Adipocyte (in vitro differentiated cells): Measurements from ENCODE around the gene SCUBE1.

ENCODE experiments used
- DNase-seq: peaks from one replicate; pipeline ENCODE4 v3.0.0-alpha.2; 2015; ENCODE audit warnings: low read depth
- H3K27me3 ChIP-seq: replicated peaks from 2 replicates; pipeline ENCODE4 v1.7.0; 2013; ENCODE audit warnings: mild to moderate bottlenecking, low read length, moderate library complexity; ENCODE audit not compliant: control insufficient read depth, insufficient read depth
- H3K36me3 ChIP-seq: 2 replicates; pipeline ENCODE4 v1.7.0; 2013; ENCODE audit warnings: low read length, mild to moderate bottlenecking, moderate library complexity; ENCODE audit not compliant: control insufficient read depth, insufficient read depth, severe bottlenecking
- H3K4me1 ChIP-seq: 2 replicates; pipeline ENCODE4 v1.7.0; 2013; ENCODE audit warnings: mild to moderate bottlenecking, low read length, moderate library complexity; ENCODE audit not compliant: control insufficient read depth, insufficient read depth
- H3K4me3 ChIP-seq: 2 replicates; pipeline ENCODE4 v1.7.0; 2013; ENCODE audit warnings: mild to moderate bottlenecking, low read length, moderate library complexity
- H3K9ac ChIP-seq: 2 replicates; pipeline ENCODE4 v1.7.0; 2013; ENCODE audit warnings: mild to moderate bottlenecking, low read length, moderate library complexity
- H3K9me3 ChIP-seq: 2 replicates; pipeline ENCODE4 v1.7.0; 2013; ENCODE audit warnings: mild to moderate bottlenecking, low read length, moderate library complexity; ENCODE audit not compliant: control insufficient read depth

The SCUBE1 gene

GRCh38 chr22:43153899-43154298, 189.3 kb downstream of the SCUBE1 start:
- H3K4me1 ChIP-seq: peaks cover 36% of the 10 kb centered on the region
- no peaks in the 10 kb centered on the region for H3K36me3 ChIP-seq
- DNase-seq: peak; percentile 9

DNA sequence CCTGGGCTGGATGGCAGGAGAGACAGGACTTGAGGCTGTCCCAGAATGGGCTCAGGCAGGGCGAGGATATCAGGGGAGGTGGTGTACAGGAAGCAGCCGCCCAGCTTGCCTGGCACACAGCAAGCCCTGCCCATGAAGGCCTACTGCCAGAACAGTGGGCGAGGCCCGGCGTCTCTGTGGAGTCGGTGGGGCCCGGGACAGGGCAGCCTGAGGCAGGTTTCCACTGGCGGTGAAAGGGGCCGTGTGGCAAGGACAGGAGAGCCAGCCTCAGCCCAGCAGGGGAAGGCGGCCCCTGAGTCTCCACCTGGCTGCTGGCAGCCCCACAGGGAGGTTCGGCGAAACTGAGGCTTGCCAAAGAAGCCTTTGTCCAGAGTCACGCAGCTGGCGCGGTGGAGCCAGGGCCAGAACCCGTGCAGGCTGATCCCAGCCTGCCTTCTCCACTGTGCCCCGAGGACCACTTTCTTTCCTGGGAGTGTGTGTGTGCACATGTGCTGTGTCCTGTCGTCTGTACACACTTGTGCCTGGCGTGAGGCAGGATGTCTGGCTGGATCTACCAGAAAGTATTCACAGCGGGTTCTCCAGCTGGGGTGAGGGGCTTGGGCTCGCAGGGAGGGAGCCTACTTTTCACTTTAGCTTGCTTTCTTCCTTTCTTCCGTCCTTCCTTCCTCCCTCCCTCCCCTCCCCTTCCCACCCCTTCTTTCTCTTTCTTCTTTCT, 190.7 kb downstream of the SCUBE1 start:
- no peaks in the 10 kb centered on the region for H3K36me3 ChIP-seq
- H3K4me3 ChIP-seq: peak overlapping the region; percentile 91
- peak overlapping the region; percentile 96 for H3K9ac ChIP-seq
- peaks cover 22% of the 10 kb centered on the region for H3K4me1 ChIP-seq
- H3K27me3 ChIP-seq: no peaks in the 10 kb centered on the region
- DNase-seq: peak; percentile 93
- no peaks in the 10 kb centered on the region for H3K9me3 ChIP-seq

More at GRCh38 chr22:43153899-43154298, 189.3 kb downstream of the SCUBE1 start:
- H3K9ac ChIP-seq: peak overlapping the region; percentile 63
- peak overlapping the region; percentile 64 for H3K4me3 ChIP-seq
- no peaks in the 10 kb centered on the region for H3K27me3 ChIP-seq
- no peaks in the 10 kb centered on the region for H3K9me3 ChIP-seq

DNA sequence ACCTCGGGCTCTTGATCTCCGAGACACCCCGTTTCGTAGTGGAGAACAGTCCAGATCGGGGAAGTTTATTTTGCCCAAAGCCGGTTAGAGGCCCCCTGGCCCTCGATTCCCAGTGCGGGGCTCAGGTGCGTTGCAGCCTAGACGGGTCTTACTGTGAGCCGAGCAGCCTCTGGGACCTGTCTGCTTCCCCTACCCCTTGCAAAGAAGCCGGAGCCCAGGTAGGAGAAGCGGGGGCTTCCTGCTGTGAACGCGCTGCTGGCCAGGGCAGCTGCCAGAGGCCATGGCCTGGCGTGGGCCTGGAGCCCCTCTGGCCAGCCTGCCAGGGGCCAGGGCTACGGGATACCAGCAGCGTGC, 191.2 kb downstream of the SCUBE1 start:
- no peaks in the 10 kb centered on the region for H3K36me3 ChIP-seq
- no peaks in the 10 kb centered on the region for H3K27me3 ChIP-seq
- no peaks in the 10 kb centered on the region for H3K9me3 ChIP-seq
- H3K9ac ChIP-seq: peak overlapping the region; percentile 96
- DNase-seq: peak; percentile 7
- H3K4me3 ChIP-seq: peak overlapping the region; percentile 91
- H3K4me1 ChIP-seq: peaks cover 22% of the 10 kb centered on the region

DNA sequence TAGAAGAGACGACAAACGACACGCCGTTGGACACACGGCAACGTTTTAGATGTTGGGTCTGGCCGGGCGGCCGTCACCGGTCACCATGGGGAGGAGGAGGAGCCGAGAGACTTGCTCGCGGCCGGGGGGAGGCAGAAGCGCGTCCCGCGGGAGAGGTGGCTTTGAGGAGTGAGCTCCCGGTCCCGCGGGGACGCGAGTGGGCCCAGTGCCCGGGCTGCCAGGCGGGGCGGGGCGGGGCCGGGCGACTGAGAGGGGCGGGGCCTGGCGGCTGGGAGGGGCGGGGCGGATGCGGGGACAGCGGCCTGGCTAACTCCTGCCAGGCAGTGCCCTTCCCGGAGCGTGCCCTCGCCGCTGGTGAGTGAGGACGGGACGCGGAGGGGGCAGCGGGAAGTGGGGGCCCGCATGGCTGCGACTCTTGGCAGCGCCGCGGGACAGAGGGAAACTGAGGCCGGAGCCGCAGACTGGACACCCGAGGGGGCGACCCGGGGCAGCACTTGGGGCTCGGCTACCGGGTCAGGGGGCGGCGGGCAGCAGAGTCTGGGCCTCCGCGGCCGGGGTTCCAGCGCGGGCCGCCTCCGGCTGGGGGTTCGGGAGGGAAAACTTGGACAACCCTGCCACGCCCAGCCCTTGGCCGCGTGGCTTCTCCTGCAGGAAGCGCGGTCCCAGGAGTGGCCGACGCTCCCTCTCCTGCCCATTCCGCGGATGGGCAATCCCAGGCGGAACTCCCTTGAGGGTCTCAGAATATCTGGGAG, 191.7 kb downstream of the SCUBE1 start, which contains the start of gene TSPO:
Gene TSPO (plus strand): TSS at position 309 of the 752 bp plus-strand sequence. CDS start 7,680 bp downstream, outside the sequence.
- no peaks in the 10 kb centered on the region for H3K36me3 ChIP-seq
- H3K9me3 ChIP-seq: no peaks in the 10 kb centered on the region
- DNase-seq: peak; percentile 88
- peaks cover 19% of the 10 kb centered on the region for H3K4me1 ChIP-seq
- peak within 1 kb of the TSS; percentile 96 for H3K9ac ChIP-seq
- peak within 1 kb of the TSS; percentile 91 for H3K4me3 ChIP-seq
- H3K27me3 ChIP-seq: no peaks in the 10 kb centered on the region

DNA sequence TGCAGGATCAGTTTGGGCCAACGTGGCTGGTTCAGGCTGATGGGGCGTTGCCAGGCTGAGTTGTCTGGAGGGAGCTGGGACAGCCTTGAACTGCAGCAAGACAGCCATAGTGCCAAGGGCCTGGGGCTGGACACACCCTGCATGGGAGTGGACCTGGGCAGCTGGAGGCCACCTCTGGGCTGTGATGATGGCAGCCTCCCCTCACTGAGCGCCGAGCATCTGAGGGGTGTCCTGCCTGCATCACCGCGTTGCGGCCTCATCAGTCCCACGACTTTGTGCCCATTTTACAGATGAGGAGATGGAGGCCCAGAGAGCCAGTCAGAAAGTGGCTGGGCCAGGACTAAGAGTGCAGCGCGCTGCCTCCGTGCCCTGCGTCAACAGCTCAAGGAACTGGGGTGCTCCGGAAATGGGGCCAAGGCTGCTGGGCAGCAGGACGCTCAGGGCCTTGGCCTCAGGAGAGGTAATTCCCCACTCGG, 192.4 kb downstream of the SCUBE1 start:
- no peaks in the 10 kb centered on the region for H3K27me3 ChIP-seq
- no peaks in the 10 kb centered on the region for H3K36me3 ChIP-seq
- no peaks in the 10 kb centered on the region for H3K9me3 ChIP-seq
- H3K4me3 ChIP-seq: peak overlapping the region; percentile 65
- H3K9ac ChIP-seq: peak overlapping the region; percentile 20
- H3K4me1 ChIP-seq: peaks cover 19% of the 10 kb centered on the region
- DNase-seq: no peak

GRCh38 chr22:43148581-43148980, 194.6 kb downstream of the SCUBE1 start:
- no peaks in the 10 kb centered on the region for H3K36me3 ChIP-seq
- peak; percentile 25 for DNase-seq
- H3K9ac ChIP-seq: no peak overlapping the region
- H3K4me1 ChIP-seq: peaks cover 9% of the 10 kb centered on the region
- H3K4me3 ChIP-seq: no peak overlapping the region
- H3K9me3 ChIP-seq: no peaks in the 10 kb centered on the region
- no peaks in the 10 kb centered on the region for H3K27me3 ChIP-seq

DNA sequence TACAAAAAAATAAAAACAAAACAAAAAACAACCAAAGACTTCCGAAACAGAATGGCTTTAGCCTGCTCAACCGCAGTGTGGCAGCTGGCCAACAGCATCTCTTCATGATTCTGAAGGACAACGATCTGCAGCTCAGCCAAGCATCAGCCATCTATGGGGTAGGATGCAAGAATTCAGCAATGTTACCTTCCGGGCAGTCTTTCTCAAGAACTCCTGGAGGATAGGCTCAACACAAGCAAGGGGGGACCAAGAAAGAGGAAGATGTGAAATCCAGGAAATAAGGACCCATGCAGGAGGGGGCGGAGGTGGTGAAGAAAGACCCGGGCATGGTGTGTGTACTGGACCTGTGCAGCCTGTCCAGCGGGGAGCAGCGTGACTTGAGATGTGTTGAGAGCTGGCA, 195.4 kb downstream of the SCUBE1 start:
- Histone ChIP-seq H3K27me3 (no peaks in the 10 kb centered on the region), H3K9me3 (no peaks in the 10 kb centered on the region), H3K36me3 (no peaks in the 10 kb centered on the region), H3K4me1 (peaks cover 9% of the 10 kb centered on the region), H3K9ac (no peak overlapping the region), H3K4me3 (no peak overlapping the region)
- DNase-seq: no peak
